ENCODE results near the gene AMPH. TPM values are rescaled to one million over a fixed set of nuclear protein-coding genes. Genes with fewer than 3 reads are reported as not detected.

AMPH gene
- polyA plus RNA-seq (2013, experiment 1 of 2): 1.7 TPM
- 1.8 TPM for polyA plus RNA-seq (2013, experiment 2 of 2)

DNA sequence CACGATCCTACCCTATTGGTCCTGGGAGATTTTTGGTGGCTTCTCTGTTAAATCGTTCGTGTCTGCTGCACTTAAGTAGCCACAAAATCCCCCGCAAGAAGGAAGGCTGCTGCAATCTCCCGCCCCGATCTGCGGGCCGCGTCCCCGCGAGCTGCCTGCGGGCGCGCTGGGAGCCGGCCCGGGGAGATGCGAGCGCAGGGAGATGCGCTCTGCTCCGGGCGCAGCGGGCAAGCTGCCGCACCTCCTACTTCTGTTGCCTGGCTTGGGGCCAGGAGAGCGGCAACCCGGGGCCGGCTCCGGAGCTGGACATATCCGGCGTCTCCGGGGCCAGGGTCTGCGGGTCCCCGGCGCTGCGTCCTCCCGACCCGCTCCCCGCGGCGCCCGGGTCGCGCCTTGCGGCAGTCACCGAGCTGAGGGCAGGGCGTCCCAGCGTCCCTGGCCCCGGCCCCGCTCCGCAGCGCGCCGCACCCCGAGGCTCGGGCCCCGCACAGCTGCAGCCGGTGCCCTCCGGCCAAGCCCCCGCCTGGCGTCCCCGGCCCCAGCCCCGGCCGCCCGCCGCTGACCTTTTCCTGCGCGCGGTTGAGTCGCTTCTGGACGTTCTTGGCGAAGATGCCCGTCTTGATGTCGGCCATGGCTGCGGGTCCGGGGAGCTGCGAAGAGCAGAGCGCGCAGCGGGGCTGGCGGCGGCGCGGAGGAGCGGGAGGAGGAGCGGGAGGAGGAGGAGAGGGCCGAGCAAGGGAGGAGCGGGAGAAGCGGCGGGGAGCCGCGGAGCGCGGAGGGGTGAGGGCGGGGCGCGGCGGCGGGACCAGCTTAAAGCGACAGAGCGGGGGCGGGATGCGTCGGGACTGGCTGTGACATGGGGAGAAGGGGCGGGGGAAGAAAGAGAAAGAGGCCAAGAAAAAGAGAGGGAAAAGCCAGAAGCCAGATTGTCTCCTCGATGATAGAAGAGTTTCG lies at the start of gene AMPH:
Gene AMPH, minus strand, starts transcription at position 654 of the 954 bp plus-strand sequence. Its CDS starts 22 bp downstream, at position 632.
- no CpG with 5 or more reads among the region's 105 CpGs for WGBS (ENCODE audit: extremely low coverage, insufficient coverage, low lambda C conversion rate)

DNA sequence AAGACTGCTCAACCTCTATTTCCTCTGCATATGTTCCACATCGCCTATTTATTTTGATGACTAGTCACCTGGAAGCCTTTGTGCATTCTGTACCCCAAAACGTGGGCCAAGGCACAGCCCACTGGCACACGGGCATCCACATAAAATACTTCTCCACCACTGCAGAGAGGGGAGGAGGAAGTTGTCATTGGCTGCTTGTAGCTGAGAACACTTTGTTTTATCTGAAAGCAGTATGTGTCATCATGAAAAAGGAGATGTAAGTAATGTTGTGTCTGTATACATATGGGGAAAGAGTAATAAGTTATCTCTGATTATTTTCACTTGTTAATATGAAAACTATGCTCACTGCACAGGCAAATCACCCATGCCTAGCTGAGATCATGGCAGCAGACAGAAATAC lies 48.2 kb upstream of the AMPH start:
- Histone ChIP-seq H3K79me1 (ENCODE audit: low read length) (no peaks in the 10 kb centered on the region), H2BK15ac (replicated peaks; ENCODE audit: low read depth) (no peak overlapping the region), H3K4me3 (ENCODE audit: low read length) (no peak overlapping the region), H4K8ac (ENCODE audit: low read depth, low read length) (no peak overlapping the region), H3K36me3 (ENCODE audit: control insufficient read depth, insufficient read depth, low read length) (no peaks in the 10 kb centered on the region), H3K27ac (ENCODE audit: low read depth, low read length) (no peak overlapping the region), H2BK120ac (ENCODE audit: low read depth, low read length) (no peak overlapping the region), H2BK5ac (ENCODE audit: low read length) (no peak overlapping the region), H2AK5ac (ENCODE audit: low read length) (no peak overlapping the region), H3K56ac (ENCODE audit: low read length) (no peak overlapping the region), H3K4me1 (ENCODE audit: control insufficient read depth, low read depth, low read length) (peaks cover 2% of the 10 kb centered on the region), H3K27me3 (ENCODE audit: insufficient read depth, low read length, poor library complexity) (no peaks in the 10 kb centered on the region), H4K5ac (ENCODE audit: low read length) (no peak overlapping the region), H3K18ac (ENCODE audit: low read length) (no peak overlapping the region), H3K4me2 (ENCODE audit: low read length) (no peak overlapping the region), H3K9ac (ENCODE audit: low read length) (no peak overlapping the region), H3K4ac (ENCODE audit: low read depth, low read length) (no peak overlapping the region), H3K79me2 (ENCODE audit: control insufficient read depth, insufficient read depth, low read length) (no peaks in the 10 kb centered on the region), H3K23ac (ENCODE audit: low read length) (no peak overlapping the region)
- no CpG with 5 or more reads among the region's 3 CpGs for WGBS (ENCODE audit: extremely low coverage, insufficient coverage, low lambda C conversion rate)
- no peak for DNase-seq

More for the DNA sequence above, at the start of gene AMPH:
- Histone ChIP-seq H4K5ac (ENCODE audit: low read length) (no peak within 1 kb of the TSS), H3K27me3 (ENCODE audit: insufficient read depth, low read length, poor library complexity) (peaks cover 4% of the 10 kb centered on the region), H3K23ac (ENCODE audit: low read length) (no peak within 1 kb of the TSS), H4K8ac (ENCODE audit: low read depth, low read length) (no peak within 1 kb of the TSS), H3K4me3 (ENCODE audit: low read length) (peak within 1 kb of the TSS; percentile 43), H3K56ac (ENCODE audit: low read length) (peak within 1 kb of the TSS; percentile 66), H3K79me1 (ENCODE audit: low read length) (no peaks in the 10 kb centered on the region), H2BK120ac (ENCODE audit: low read depth, low read length) (no peak within 1 kb of the TSS), H3K79me2 (ENCODE audit: control insufficient read depth, insufficient read depth, low read length) (no peaks in the 10 kb centered on the region), H3K9ac (ENCODE audit: low read length) (peak within 1 kb of the TSS; percentile 54), H2BK15ac (replicated peaks; ENCODE audit: low read depth) (no peak within 1 kb of the TSS), H3K36me3 (ENCODE audit: control insufficient read depth, insufficient read depth, low read length) (no peaks in the 10 kb centered on the region), H3K4me1 (ENCODE audit: control insufficient read depth, low read depth, low read length) (no peaks in the 10 kb centered on the region), H3K27ac (ENCODE audit: low read depth, low read length) (no peak within 1 kb of the TSS), H3K4me2 (ENCODE audit: low read length) (peak within 1 kb of the TSS; percentile 52), H3K18ac (ENCODE audit: low read length) (no peak within 1 kb of the TSS), H2AK5ac (ENCODE audit: low read length) (no peak within 1 kb of the TSS), H3K4ac (ENCODE audit: low read depth, low read length) (no peak within 1 kb of the TSS), H2BK5ac (ENCODE audit: low read length) (no peak within 1 kb of the TSS)
- DNase-seq: peak; percentile 82

DNA sequence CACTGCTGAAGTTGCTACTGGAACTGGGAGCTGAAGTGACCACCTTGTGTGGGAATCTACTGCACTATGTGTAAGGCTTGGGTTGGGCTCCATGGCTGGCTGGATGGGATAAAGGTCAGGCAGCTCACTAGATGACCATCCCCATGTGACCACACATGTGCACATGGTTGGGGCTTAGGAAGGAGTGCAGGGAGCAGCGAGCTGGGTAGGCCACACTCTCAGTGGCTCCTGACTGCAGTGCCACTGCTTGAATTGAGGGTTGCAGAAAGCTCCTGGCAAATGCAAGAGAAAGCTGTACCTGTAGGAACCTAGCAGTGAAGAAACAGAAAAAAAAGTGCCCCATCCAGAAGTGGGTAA lies 47.5 kb upstream of the AMPH start:
- no peak overlapping the region for H2BK5ac ChIP-seq (ENCODE audit: low read length)
- H3K9ac ChIP-seq (ENCODE audit: low read length): no peak overlapping the region
- no peak overlapping the region for H4K8ac ChIP-seq (ENCODE audit: low read depth, low read length)
- no peaks in the 10 kb centered on the region for H3K79me1 ChIP-seq (ENCODE audit: low read length)
- WGBS (ENCODE audit: extremely low coverage, insufficient coverage, low lambda C conversion rate): no CpG with 5 or more reads among the region's 1 CpG
- H3K4me1 ChIP-seq (ENCODE audit: control insufficient read depth, low read depth, low read length): peaks cover 2% of the 10 kb centered on the region
- no peak overlapping the region for H3K4me2 ChIP-seq (ENCODE audit: low read length)
- no peak overlapping the region for H3K23ac ChIP-seq (ENCODE audit: low read length)
- H2BK120ac ChIP-seq (ENCODE audit: low read depth, low read length): no peak overlapping the region
- DNase-seq: no peak
- no peak overlapping the region for H3K4ac ChIP-seq (ENCODE audit: low read depth, low read length)
- no peaks in the 10 kb centered on the region for H3K79me2 ChIP-seq (ENCODE audit: control insufficient read depth, insufficient read depth, low read length)
- H2AK5ac ChIP-seq (ENCODE audit: low read length): no peak overlapping the region
- no peaks in the 10 kb centered on the region for H3K36me3 ChIP-seq (ENCODE audit: control insufficient read depth, insufficient read depth, low read length)
- H3K56ac ChIP-seq (ENCODE audit: low read length): no peak overlapping the region
- no peaks in the 10 kb centered on the region for H3K27me3 ChIP-seq (ENCODE audit: insufficient read depth, low read length, poor library complexity)
- H4K5ac ChIP-seq (ENCODE audit: low read length): no peak overlapping the region
- no peak overlapping the region for H3K27ac ChIP-seq (ENCODE audit: low read depth, low read length)
- no peak overlapping the region for H3K4me3 ChIP-seq (ENCODE audit: low read length)
- no peak overlapping the region for H3K18ac ChIP-seq (ENCODE audit: low read length)
- no peak overlapping the region for H2BK15ac ChIP-seq (replicated peaks; ENCODE audit: low read depth)

DNA sequence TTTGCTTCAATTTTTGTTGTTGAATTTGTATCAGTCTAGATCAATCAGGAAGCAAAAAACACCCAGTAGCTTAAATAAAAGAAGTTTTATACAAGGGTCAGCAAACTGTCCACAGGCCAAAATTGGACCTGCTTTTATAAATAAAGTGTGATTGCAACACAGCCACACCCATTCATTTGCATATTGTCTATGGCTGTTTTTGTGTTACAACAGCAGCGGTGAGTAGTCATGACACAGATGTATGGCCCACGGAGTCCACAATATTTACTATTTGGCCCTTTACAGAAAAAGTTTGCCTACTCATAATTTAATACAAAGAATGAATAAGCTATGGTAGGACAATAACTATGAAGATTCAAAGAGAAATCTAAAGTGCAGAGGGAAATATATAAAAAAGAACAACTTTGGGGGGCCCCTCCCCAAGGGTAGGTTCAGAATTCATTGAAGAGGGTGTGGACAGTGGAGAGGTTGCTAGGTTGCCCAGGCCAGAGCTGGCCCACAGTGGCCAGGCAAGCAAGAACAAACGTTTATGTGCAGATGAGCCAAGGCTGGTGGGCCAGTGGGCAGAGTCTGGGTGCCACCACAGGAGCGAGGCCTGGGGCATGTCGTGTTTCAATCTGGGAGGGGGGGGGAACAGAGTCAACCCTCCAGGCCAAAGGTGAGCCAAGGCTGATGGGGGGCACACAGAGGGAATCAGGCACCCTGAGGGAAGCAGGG lies 47.0 kb upstream of the AMPH start:
- Histone ChIP-seq H3K27me3 (ENCODE audit: insufficient read depth, low read length, poor library complexity) (no peaks in the 10 kb centered on the region), H3K27ac (ENCODE audit: low read depth, low read length) (no peak overlapping the region), H3K4ac (ENCODE audit: low read depth, low read length) (no peak overlapping the region), H3K9ac (ENCODE audit: low read length) (no peak overlapping the region), H3K18ac (ENCODE audit: low read length) (no peak overlapping the region), H2BK5ac (ENCODE audit: low read length) (no peak overlapping the region), H3K4me3 (ENCODE audit: low read length) (no peak overlapping the region), H3K4me2 (ENCODE audit: low read length) (no peak overlapping the region), H2BK15ac (replicated peaks; ENCODE audit: low read depth) (no peak overlapping the region), H3K4me1 (ENCODE audit: control insufficient read depth, low read depth, low read length) (peaks cover 2% of the 10 kb centered on the region), H4K8ac (ENCODE audit: low read depth, low read length) (no peak overlapping the region), H2AK5ac (ENCODE audit: low read length) (no peak overlapping the region), H3K23ac (ENCODE audit: low read length) (no peak overlapping the region), H3K36me3 (ENCODE audit: control insufficient read depth, insufficient read depth, low read length) (no peaks in the 10 kb centered on the region), H3K79me2 (ENCODE audit: control insufficient read depth, insufficient read depth, low read length) (no peaks in the 10 kb centered on the region), H2BK120ac (ENCODE audit: low read depth, low read length) (no peak overlapping the region), H3K56ac (ENCODE audit: low read length) (no peak overlapping the region), H4K5ac (ENCODE audit: low read length) (no peak overlapping the region), H3K79me1 (ENCODE audit: low read length) (no peaks in the 10 kb centered on the region)
- no CpG with 5 or more reads among the region's 5 CpGs for WGBS (ENCODE audit: extremely low coverage, insufficient coverage, low lambda C conversion rate)
- DNase-seq: no peak

DNA sequence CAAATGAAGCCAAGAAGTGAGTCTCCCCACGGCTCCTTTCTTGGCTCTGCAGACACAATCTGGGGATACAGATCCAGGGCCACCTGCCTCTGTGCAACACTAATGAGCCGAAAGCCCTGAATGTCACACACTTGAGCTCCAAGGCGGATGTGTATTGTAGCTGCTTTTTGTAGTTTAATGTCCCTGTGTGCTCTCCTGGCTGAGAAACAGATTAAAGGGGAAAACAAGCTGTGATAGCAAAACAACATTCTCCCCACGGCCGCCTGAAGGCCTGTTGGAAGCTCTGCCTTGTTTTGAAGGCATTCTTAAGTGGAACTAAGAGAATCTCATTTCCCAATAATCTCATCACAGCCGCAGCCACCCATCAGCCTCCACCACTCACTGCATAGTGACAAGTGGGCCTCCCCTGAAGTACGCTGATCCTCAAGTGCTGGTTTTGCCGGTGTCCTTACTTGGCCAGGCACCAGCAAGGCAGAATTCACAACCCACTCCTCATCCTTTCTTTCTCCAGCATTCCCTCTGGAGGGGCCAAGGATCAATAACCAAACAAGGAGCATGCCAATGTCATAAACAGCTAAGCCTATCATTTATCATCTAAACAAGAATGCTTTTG lies 44.4 kb upstream of the AMPH start:
- no peak overlapping the region for H3K4ac ChIP-seq (ENCODE audit: low read depth, low read length)
- H3K36me3 ChIP-seq (ENCODE audit: control insufficient read depth, insufficient read depth, low read length): no peaks in the 10 kb centered on the region
- no peak overlapping the region for H3K27ac ChIP-seq (ENCODE audit: low read depth, low read length)
- no peaks in the 10 kb centered on the region for H3K27me3 ChIP-seq (ENCODE audit: insufficient read depth, low read length, poor library complexity)
- WGBS (ENCODE audit: extremely low coverage, insufficient coverage, low lambda C conversion rate): no CpG with 5 or more reads among the region's 8 CpGs
- H4K5ac ChIP-seq (ENCODE audit: low read length): no peak overlapping the region
- no peak overlapping the region for H4K8ac ChIP-seq (ENCODE audit: low read depth, low read length)
- H2BK15ac ChIP-seq (replicated peaks; ENCODE audit: low read depth): no peak overlapping the region
- H3K23ac ChIP-seq (ENCODE audit: low read length): no peak overlapping the region
- no peak overlapping the region for H3K56ac ChIP-seq (ENCODE audit: low read length)
- H3K79me1 ChIP-seq (ENCODE audit: low read length): no peaks in the 10 kb centered on the region
- H3K4me3 ChIP-seq (ENCODE audit: low read length): no peak overlapping the region
- no peak overlapping the region for H3K9ac ChIP-seq (ENCODE audit: low read length)
- no peak overlapping the region for H3K18ac ChIP-seq (ENCODE audit: low read length)
- DNase-seq: peak; percentile 45
- no peaks in the 10 kb centered on the region for H3K4me1 ChIP-seq (ENCODE audit: control insufficient read depth, low read depth, low read length)
- no peak overlapping the region for H2BK120ac ChIP-seq (ENCODE audit: low read depth, low read length)
- H3K79me2 ChIP-seq (ENCODE audit: control insufficient read depth, insufficient read depth, low read length): no peaks in the 10 kb centered on the region
- H3K4me2 ChIP-seq (ENCODE audit: low read length): no peak overlapping the region
- no peak overlapping the region for H2BK5ac ChIP-seq (ENCODE audit: low read length)
- H2AK5ac ChIP-seq (ENCODE audit: low read length): no peak overlapping the region

Data from mesendoderm (in vitro differentiated cells).